GM12875 (cell line): ENCODE results near the gene HERC2.
"Not testable (repeated sequence)": the region's sequence is repeated elsewhere in the genome, so short reads cannot be mapped to it uniquely, and the experiment has no call there.

ENCODE experiments used
- H3K4me3 ChIP-seq: one replicate; pipeline ENCODE4 v1.5.1; 2011; ENCODE audit warnings: low read depth, low read length, control low read depth
- TF ChIP-seq, protein P1 (sequence below): IDR thresholded peaks from 2 replicates; pipeline ENCODE4 v1.5.1; 2011; ENCODE audit warnings: low read depth, mild to moderate bottlenecking, control low read depth, inconsistent platforms, low read length, moderate library complexity, borderline replicate concordance; ENCODE audit not compliant: insufficient read depth

HERC2 gene

GRCh38 chr15:28243399-28243798 lies 78.6 kb downstream of the HERC2 start:
- H3K4me3 ChIP-seq, result no peak overlapping the region
- TF ChIP-seq, protein P1, sequence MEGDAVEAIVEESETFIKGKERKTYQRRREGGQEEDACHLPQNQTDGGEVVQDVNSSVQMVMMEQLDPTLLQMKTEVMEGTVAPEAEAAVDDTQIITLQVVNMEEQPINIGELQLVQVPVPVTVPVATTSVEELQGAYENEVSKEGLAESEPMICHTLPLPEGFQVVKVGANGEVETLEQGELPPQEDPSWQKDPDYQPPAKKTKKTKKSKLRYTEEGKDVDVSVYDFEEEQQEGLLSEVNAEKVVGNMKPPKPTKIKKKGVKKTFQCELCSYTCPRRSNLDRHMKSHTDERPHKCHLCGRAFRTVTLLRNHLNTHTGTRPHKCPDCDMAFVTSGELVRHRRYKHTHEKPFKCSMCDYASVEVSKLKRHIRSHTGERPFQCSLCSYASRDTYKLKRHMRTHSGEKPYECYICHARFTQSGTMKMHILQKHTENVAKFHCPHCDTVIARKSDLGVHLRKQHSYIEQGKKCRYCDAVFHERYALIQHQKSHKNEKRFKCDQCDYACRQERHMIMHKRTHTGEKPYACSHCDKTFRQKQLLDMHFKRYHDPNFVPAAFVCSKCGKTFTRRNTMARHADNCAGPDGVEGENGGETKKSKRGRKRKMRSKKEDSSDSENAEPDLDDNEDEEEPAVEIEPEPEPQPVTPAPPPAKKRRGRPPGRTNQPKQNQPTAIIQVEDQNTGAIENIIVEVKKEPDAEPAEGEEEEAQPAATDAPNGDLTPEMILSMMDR, result no peak

DNA sequence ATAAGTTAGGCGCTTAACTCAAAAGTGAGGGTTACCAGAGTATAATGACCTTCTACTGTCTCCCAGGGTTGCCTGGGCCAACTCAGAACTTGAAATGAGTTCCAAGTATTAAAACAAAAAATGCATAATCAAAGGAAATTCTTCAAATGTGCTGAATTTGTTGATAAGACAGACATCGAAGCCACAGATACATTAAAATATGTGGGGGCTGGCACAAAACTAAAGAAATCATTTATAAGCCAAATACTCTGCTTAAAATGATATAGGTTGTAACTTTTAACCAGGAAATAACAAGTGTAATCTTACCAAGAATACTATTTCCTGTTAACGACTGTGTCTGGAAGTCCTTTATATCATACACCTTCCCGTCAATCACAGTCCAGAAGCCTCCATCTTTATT lies 83.7 kb downstream of the HERC2 start:
- not testable (repeated sequence) for H3K4me3 ChIP-seq

DNA sequence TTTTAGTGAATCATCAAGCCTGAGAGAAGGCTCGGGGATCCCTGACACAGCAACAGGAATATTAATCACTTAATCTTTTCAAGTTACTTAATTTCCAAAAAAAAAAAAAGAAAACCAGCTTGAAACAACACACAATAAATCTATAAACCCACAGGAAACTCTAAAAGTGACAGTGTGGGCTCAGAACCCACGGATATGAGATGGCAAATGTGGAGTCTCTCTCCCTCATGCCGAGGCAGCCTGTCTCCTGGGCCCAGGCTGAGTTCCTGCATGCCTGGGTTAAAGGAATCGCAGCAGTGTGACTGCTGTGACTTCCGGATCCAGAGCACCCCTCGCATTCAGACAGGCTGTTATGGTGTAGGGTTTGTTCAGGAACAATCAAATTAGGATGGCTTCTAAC lies 90.2 kb downstream of the HERC2 start:
- H3K4me3 ChIP-seq, result not testable (repeated sequence)

- not testable (repeated sequence) for H3K4me3 ChIP-seq
Observed at GRCh38 chr15:28231336-28231735, 90.6 kb downstream of the HERC2 start.

- H3K4me3 ChIP-seq, result not testable (repeated sequence)
Observed at GRCh38 chr15:28228990-28229640, 92.9 kb downstream of the HERC2 start.

DNA sequence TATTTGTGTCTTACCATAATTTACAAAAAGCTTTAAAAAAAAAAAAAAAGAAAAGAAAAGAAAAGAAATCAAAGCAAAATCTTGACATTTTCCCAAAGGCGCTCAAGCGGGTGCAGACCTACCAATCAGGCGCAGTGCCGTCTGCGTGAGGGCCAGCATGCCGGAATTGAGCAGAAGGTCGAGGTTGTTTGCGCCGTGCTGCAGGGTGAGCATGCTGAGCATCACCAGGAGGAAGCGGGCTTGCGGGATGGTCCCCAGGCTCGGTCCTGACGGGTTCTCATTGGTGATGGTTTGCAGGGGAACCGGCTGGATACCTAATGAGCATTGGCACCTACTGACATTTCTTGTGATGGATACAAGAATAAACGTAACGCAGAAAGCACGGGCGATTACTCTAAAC lies 93.9 kb downstream of the HERC2 start:
- TF ChIP-seq, protein P1, result no peak
- no peak overlapping the region for H3K4me3 ChIP-seq

DNA sequence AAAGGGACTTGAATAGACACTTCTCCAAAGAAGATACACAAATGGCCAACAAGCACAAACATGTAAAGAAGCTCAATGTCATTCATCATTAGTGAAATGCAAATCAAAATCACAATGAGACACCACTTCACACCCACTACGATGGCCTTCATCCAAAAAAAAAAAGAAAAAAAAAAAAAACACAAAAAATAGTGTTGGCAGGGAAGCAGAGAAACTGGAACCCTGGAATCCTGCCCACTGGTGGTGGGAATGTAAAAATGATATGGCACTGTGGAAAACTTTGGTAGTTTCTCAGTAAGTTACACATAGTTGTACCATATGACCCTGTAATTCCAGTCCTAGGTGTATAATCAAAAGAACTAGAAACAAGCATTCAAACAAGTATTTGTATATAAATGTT lies 94.7 kb downstream of the HERC2 start:
- H3K4me3 ChIP-seq, result not testable (repeated sequence)

DNA sequence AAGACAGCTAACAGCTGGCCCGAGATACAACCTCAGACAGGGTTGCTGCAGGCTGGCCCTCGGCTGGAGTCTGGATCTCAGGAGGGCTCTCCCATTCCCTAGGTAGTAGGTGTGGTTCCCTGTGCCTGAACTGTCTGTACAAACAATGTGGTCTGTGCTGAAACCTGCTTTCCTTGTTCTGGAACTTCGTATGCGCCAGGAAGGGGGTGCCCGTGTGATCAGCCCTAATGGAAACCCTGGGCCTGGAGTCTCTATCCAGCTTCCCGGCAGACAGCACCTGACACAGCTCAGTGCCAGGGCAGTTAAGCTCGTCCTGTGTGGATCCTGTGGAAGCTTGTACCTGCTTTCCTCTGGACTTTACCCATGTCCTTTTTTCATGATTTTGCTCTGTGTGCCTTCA lies 99.4 kb downstream of the HERC2 start:
- H3K4me3 ChIP-seq, result not testable (repeated sequence)

DNA sequence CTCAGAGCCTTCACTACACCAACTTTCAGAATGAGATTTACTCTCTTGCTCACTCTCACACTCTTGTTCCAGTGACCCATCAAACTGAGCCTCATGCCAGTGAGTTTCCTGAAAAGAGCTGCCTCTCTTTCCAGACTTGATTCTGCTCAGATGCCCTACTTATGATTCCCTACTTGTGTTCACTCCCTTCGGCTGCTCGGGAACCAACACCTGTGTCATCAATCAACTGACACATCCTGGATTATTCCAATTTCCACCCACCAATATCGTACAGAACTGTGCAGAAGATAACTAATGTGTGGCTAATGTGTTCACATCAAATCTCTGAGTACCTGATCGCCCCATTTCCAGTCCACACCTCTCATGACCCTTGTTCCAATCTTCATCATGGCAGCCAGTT lies 100.3 kb downstream of the HERC2 start:
- not testable (repeated sequence) for H3K4me3 ChIP-seq

GRCh38 chr15:28219116-28219515 lies 102.9 kb downstream of the HERC2 start:
- H3K4me3 ChIP-seq, result no peak overlapping the region
- TF ChIP-seq, protein P1, result no peak

DNA sequence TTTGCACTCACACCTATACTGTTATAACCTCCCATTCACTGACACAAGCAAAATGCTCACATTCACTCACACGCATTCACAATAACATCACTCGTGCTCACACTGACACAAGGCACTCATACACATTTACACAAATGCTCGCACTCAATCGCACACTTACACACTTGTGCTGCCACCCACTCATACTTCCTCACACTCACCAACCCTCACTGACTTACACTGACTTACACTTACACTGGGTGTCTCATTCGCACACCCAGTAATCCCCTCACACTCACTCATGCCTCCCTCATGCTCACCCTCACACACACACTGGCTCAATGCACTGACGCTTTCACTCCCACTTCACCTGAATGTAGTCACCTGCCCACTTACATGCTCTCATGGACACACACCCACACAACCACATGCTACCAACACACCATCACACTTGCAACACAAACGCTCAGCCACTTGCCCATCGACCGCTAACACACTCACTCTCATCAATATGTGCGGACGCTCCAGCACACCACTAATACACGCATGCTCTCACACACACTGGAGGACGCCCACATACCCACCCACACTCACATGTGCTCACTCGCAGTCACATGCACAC lies 104.9 kb downstream of the HERC2 start:
- H3K4me3 ChIP-seq, result not testable (repeated sequence)

- H3K4me3 ChIP-seq, result not testable (repeated sequence)
Observed at GRCh38 chr15:28215521-28215920, 106.5 kb downstream of the HERC2 start.

- H3K4me3 ChIP-seq, result not testable (repeated sequence)
Observed at GRCh38 chr15:28214006-28214790, 107.8 kb downstream of the HERC2 start.

DNA sequence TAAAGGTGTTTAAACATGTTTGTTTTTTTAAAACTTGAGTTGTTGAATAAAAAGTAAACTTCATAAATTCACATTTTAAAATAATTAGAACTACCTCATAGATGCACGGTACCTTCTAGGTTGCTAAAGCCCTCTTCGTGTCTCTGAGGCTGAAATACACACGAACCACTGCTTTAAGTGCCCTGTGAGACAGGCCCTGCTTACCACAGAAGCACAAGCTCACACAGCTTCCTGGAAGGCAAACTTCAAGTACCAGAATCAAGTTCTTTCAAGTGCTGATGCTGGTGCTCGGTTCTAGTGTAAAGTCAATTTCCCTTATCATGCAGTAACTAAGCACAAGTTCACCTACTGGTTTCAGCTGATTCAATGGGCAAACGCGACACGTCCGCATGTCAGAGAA lies 108.6 kb downstream of the HERC2 start:
- not testable (repeated sequence) for H3K4me3 ChIP-seq
